Mesenchymal stem cell (in vitro differentiated cells and primary cell): ENCODE data around the gene TMEM179.

Source experiments
- DNase-seq: peaks from one replicate; pipeline ENCODE4 v3.0.0-alpha.2; 2013
- H2AFZ ChIP-seq: one replicate; pipeline ENCODE4 v1.6.1; 2013; ENCODE audit warnings: low read depth, mild to moderate bottlenecking, control low read depth, inconsistent platforms, low read length, moderate library complexity
- H2AK5ac ChIP-seq: 2 replicates; pipeline ENCODE4 v1.6.1; 2013; ENCODE audit warnings: low read length, moderate library complexity, mild to moderate bottlenecking, inconsistent platforms; ENCODE audit not compliant: severe bottlenecking
- H2BK120ac ChIP-seq: one replicate; pipeline ENCODE4 v1.6.1; 2013; ENCODE audit warnings: low read depth, mild to moderate bottlenecking, inconsistent platforms, low read length, moderate library complexity
- H2BK12ac ChIP-seq, 2 experiments: one replicate each; pipeline ENCODE4 v1.6.1; 2013; ENCODE audit warnings: inconsistent platforms in 2 of 2, low read length in 2 of 2, mild to moderate bottlenecking in 2 of 2, moderate library complexity in 2 of 2, control low read depth in 1 of 2
- H2BK15ac ChIP-seq: one replicate; pipeline ENCODE4 v1.6.1; 2013; ENCODE audit warnings: mild to moderate bottlenecking, low read depth, inconsistent platforms; ENCODE audit not compliant: poor library complexity, severe bottlenecking
- H2BK5ac ChIP-seq: 2 replicates; pipeline ENCODE4 v1.6.1; 2013; ENCODE audit warnings: low read depth, mild to moderate bottlenecking, low read length, control low read depth, inconsistent platforms; ENCODE audit not compliant: poor library complexity, severe bottlenecking
- H3K14ac ChIP-seq, 2 experiments: one replicate each; pipeline ENCODE4 v1.6.1; 2013; ENCODE audit warnings: inconsistent platforms in 2 of 2, low read length in 2 of 2, control low read depth in 1 of 2, mild to moderate bottlenecking in 1 of 2, moderate library complexity in 1 of 2
- H3K18ac ChIP-seq, 2 experiments: one replicate each; pipeline ENCODE4 v1.6.1; 2013; ENCODE audit warnings: inconsistent platforms in 2 of 2, low read length in 2 of 2, control low read depth in 1 of 2, low read depth in 1 of 2, mild to moderate bottlenecking in 1 of 2
- H3K23ac ChIP-seq, 2 experiments: one replicate each; pipeline ENCODE4 v1.6.1; 2013; ENCODE audit warnings: inconsistent platforms in 2 of 2, low read length in 2 of 2, mild to moderate bottlenecking in 2 of 2, moderate library complexity in 2 of 2, control low read depth in 1 of 2
- H3K27ac ChIP-seq: 2 replicates; pipeline ENCODE4 v1.5.1; 2013; ENCODE audit warnings: mild to moderate bottlenecking, moderate library complexity, low read length, control low read depth, inconsistent platforms; ENCODE audit not compliant: poor library complexity, severe bottlenecking
- H3K27me3 ChIP-seq, 2 experiments: 2 replicates each; pipeline versions ENCODE4 v1.6.1 to v1.7.0; 2013; ENCODE audit warnings: low read length in 2 of 2, mild to moderate bottlenecking in 2 of 2, moderate library complexity in 2 of 2, control low read depth in 1 of 2, inconsistent platforms in 1 of 2; ENCODE audit not compliant: control insufficient read depth in 1 of 2, insufficient read depth in 1 of 2
- H3K36me3 ChIP-seq, 2 experiments: 2 replicates each; pipeline versions ENCODE4 v1.6.1 to v1.7.0; 2013; ENCODE audit warnings: low read length in 2 of 2, control low read depth in 1 of 2, inconsistent platforms in 1 of 2, low read depth in 1 of 2, mild to moderate bottlenecking in 1 of 2; ENCODE audit not compliant: insufficient read depth in 2 of 2, control insufficient read depth in 1 of 2
- H3K4ac ChIP-seq, 2 experiments: one replicate each; pipeline ENCODE4 v1.6.1; 2013; ENCODE audit warnings: inconsistent platforms in 2 of 2, low read length in 2 of 2, mild to moderate bottlenecking in 2 of 2, moderate library complexity in 2 of 2, control low read depth in 1 of 2, low read depth in 1 of 2
- H3K4me1 ChIP-seq: 2 replicates; pipeline ENCODE4 v1.6.1; 2013; ENCODE audit warnings: low read depth, low read length, control low read depth; ENCODE audit not compliant: control insufficient read depth, insufficient read depth
- H3K4me2 ChIP-seq: 2 replicates; pipeline ENCODE4 v1.6.1; 2013; ENCODE audit warnings: low read length, mild to moderate bottlenecking, inconsistent platforms; ENCODE audit not compliant: poor library complexity, severe bottlenecking
- H3K4me3 ChIP-seq, 2 experiments: 2 replicates each; pipeline versions ENCODE4 v1.5.1 to v1.7.0; 2013; ENCODE audit warnings: low read length in 2 of 2, mild to moderate bottlenecking in 2 of 2, control low read depth in 1 of 2, low read depth in 1 of 2; ENCODE audit not compliant: insufficient read depth in 1 of 2
- H3K79me1 ChIP-seq: replicated peaks from 2 replicates; pipeline ENCODE4 v1.6.1; 2013; ENCODE audit warnings: mild to moderate bottlenecking, control low read depth, low read length, inconsistent platforms; ENCODE audit not compliant: poor library complexity, severe bottlenecking
- H3K9ac ChIP-seq: 2 replicates; pipeline ENCODE4 v1.7.0; 2013; ENCODE audit warnings: mild to moderate bottlenecking, low read length, moderate library complexity
- H3K9me3 ChIP-seq: 2 replicates; pipeline ENCODE4 v1.7.0; 2013; ENCODE audit warnings: mild to moderate bottlenecking, low read length; ENCODE audit not compliant: control insufficient read depth
- H4K8ac ChIP-seq: one replicate; pipeline ENCODE4 v1.6.1; 2013; ENCODE audit warnings: inconsistent platforms, mild to moderate bottlenecking, low read length, moderate library complexity
- H4K91ac ChIP-seq: one replicate; pipeline ENCODE4 v1.6.1; 2013; ENCODE audit warnings: mild to moderate bottlenecking, low read length, inconsistent platforms
- WGBS: methylation state at CpG from one replicate; pipeline ENCODE4 v1.1.7; 2013; ENCODE audit warnings: mixed read lengths; 5-methylcytosine and 5-hydroxymethylcytosine counted together

Gene TMEM179

DNA sequence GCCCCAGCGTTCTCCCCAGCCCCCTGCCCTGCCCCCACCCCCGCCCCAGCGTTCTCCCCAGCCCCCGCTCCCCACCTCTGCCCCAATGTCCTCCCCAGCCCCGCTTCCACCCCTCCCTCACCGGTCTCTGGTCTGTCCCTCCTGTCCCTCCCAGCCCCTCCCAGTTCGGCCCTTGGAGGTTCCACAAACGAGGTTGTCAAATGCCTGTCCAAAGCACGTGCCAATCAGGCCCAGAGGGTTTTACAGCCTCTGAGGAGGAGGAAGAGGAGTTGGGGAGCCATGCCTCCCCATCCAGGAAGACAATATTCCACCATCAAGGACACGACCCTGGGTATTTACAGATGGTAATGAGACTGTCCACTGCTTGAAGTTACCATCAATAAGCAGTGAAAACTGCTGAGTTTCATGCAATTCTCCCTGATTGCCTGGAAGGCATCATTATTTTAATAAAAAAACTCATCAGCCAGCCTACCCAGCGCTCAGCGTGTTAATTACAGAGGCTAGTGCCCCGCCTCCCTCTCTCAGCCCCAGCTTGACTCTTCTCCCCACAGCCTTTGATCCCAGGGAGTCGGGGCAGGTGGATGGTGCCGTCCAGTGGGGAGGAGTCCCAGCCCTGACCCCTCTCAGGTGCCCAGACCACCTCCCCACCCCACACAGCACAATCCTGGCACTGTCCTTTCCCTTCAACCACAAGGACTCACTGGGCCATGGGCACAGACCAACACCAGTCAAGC is 55.6 kb downstream of the TMEM179 start:
- DNase-seq, result no peak
- Histone ChIP-seq H3K4me2 (no peak overlapping the region), H2AFZ (no peak overlapping the region), H3K4me1 (no peaks in the 10 kb centered on the region), H2AK5ac (no peak overlapping the region), H4K8ac (no peak overlapping the region), H3K4ac (no peak overlapping the region), H3K14ac (no peak overlapping the region), H4K91ac (no peak overlapping the region), H3K9me3 (no peaks in the 10 kb centered on the region), H3K79me1 (no peaks in the 10 kb centered on the region), H3K36me3 (no peaks in the 10 kb centered on the region), H2BK12ac (no peak overlapping the region), H2BK15ac (no peak overlapping the region), H3K18ac (no peak overlapping the region), H3K23ac (no peak overlapping the region), H3K27ac (no peak overlapping the region), H3K9ac (no peak overlapping the region), H2BK5ac (no peak overlapping the region), H3K27me3 (peaks cover 27 to 59% of the 10 kb centered on the region in 2 experiments), H2BK120ac (no peak overlapping the region), H3K4me3 (no peak overlapping the region)
- WGBS, result 49% methylated on average over 9 of the region's 15 CpGs

DNA sequence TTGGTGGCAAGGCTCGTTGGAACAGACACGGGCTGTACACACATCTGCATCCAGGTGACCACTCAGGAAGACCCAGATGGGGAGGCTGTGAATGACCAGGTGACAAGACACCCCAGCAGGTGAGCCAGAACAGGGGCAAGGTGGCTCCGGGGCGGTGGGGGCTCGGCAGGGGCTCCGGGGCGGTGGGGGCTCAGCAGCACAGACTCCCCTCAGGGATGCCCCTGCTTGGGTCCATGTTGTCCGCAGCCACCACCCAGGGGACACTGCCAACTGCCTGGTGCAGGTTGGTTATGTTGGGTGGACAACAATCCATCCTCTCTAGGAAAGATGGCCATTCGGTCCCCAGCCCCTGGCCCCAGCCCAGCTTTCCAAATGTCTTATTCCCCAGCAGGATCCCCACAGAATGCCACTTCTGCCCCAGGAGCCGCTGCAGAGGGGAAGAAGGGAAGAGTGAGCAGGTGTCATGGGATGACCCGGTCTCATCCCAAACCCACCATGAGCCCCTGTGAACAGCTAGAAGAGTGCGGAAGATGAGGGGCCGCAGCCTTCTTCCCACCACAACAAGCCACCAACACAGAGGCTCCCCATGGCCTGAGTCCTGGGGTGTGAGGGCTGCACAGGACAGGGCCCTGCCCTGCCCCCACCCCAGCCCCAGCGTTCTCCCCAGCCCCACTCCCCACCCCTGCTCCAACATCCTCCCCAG is 56.4 kb downstream of the TMEM179 start:
- H3K4me1 ChIP-seq, result no peaks in the 10 kb centered on the region
- H2AK5ac ChIP-seq, result no peak overlapping the region
- H3K27ac ChIP-seq, result no peak overlapping the region
- no peak overlapping the region for H3K9ac ChIP-seq
- 82% methylated on average over 9 of the region's 14 CpGs for WGBS
- H2BK120ac ChIP-seq, result no peak overlapping the region
- no peak overlapping the region for H3K23ac ChIP-seq
- no peaks in the 10 kb centered on the region for H3K36me3 ChIP-seq
- no peak overlapping the region for H3K4me2 ChIP-seq
- H4K8ac ChIP-seq, result no peak overlapping the region
- H3K9me3 ChIP-seq, result no peaks in the 10 kb centered on the region
- H3K79me1 ChIP-seq, result no peaks in the 10 kb centered on the region
- H3K27me3 ChIP-seq, result peaks cover 22 to 58% of the 10 kb centered on the region in 2 experiments
- no peak overlapping the region for H2BK15ac ChIP-seq
- H3K4ac ChIP-seq, result no peak overlapping the region
- H3K14ac ChIP-seq, result no peak overlapping the region
- no peak overlapping the region for H2BK5ac ChIP-seq
- H4K91ac ChIP-seq, result no peak overlapping the region
- H3K4me3 ChIP-seq, result no peak overlapping the region
- H2BK12ac ChIP-seq, result no peak overlapping the region
- no peak overlapping the region for H3K18ac ChIP-seq
- no peak for DNase-seq
- H2AFZ ChIP-seq, result no peak overlapping the region

DNA sequence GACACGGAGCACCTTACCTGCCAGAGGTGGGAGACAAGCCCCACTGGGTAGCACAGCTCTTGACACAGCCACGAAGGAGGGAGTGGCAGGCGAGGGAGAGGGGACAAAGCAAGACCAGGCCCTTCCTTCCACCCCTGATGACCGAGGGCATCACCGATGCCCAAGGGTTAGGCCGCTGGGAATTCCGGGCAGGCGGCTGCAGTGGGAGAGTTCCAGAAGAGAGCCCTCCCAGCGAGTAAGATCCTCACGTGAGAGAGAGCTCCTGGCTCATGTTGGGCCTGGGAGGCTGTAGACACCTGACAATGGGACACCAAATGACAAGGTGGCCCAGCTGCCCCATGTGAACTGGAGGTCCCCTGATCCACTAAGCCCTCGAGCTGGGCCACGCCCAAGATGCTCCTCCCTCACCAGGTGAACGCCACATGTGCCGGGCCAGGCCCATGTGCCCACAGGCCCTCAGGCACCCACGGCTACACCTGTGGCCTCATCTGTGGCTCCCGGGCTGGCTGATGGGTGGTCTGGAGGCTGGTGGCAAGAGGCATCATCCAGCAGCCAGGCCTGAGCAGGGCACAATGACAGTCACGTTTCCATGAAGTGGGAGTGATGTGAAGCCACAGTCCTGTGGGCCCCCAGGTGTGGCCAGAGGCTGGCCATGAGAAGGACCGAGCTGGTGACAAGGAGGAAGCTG is 57.1 kb downstream of the TMEM179 start:
- Histone ChIP-seq H4K8ac (no peak overlapping the region), H3K36me3 (no peaks in the 10 kb centered on the region), H2AFZ (no peak overlapping the region), H2BK12ac (no peak overlapping the region), H3K79me1 (no peaks in the 10 kb centered on the region), H2BK5ac (no peak overlapping the region), H3K18ac (no peak overlapping the region), H2BK120ac (no peak overlapping the region), H2AK5ac (no peak overlapping the region), H3K4me2 (no peak overlapping the region), H3K9me3 (no peaks in the 10 kb centered on the region), H3K27ac (no peak overlapping the region), H3K4ac (no peak overlapping the region), H3K14ac (no peak overlapping the region), H3K23ac (no peak overlapping the region), H3K9ac (no peak overlapping the region), H4K91ac (no peak overlapping the region), H3K27me3 (peaks cover 24 to 53% of the 10 kb centered on the region in 2 experiments), H3K4me3 (no peak overlapping the region), H3K4me1 (no peaks in the 10 kb centered on the region), H2BK15ac (no peak overlapping the region)
- DNase-seq, result no peak
- WGBS, result 85% methylated on average over 18 of the region's 18 CpGs
